ENCODE data around the gene TMEM167A.

The TMEM167A gene, protein sequence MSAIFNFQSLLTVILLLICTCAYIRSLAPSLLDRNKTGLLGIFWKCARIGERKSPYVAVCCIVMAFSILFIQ

DNA sequence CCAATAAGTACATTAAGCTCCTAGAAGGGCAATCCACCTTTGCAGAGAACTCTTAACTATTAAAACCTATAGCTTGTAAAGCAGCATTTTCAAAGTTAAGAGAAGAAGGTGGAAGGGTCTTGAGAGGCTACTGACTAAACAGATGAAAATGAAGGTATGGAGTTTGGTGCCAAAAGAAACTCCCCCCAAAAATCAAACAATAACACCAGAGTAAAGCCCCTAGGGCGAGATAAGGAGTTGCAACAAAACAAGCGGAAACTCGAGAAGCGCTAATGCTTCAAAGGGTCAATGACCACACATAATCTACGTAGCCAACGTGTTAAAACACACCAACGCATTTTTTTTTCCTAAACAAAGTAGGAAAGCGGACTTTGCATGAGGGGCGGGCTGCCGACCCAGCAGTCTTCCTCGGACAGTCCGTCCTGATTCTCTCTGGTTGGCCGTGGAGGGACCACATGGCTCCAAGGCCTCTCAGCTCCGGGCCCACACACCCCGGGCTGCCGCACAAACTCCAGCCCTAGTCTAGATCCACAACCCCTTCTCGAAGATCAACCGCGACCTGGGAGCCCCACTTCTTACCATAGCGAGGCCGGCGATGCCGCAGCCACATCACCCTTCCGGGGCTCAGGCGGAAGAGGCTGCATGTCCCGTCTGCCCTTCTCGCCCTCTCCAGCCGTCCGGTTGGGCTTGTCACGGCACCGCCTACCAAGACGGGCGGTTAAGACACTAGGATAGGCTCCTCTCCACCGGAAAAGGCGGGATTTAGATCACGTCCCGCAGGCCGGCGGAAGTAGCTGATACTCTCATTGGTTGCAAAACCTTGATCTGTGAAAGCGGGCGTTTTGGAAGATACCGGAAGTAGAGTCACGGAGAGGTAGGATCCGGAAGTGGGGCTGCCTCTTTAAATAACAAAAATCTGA, at the start of gene TMEM167A, which contains the start of gene XRCC4:
TMEM167A (minus strand) TSS at position 653 of the 920 bp plus-strand sequence; CDS start at position 582, 71 bp downstream.
XRCC4 (plus strand) TSS at position 806 of the 920 bp plus-strand sequence. CDS start 27,373 bp downstream, outside the sequence.
- DNase-seq, result peak; percentile 94

DNA sequence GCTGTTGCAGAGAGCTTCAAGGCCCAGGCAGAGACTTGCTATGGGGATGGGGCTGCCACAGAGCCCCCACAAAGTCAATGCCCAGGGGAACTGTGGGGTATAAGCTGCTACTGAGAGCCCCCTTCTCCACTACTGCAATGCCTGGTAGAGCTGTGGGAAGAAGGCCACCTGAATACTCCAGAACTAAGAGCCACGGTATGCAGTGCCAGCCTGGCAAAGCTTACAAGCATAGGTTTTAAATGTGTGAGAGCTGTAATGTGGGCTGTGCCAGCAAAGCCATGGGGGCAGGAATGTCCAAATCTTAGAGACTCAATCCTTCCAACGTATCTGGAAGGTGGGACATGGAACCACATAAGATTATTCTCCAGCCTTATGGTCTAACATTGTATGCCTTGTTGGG, 49.3 kb upstream of the TMEM167A start:
- DNase-seq, result no peak

DNA sequence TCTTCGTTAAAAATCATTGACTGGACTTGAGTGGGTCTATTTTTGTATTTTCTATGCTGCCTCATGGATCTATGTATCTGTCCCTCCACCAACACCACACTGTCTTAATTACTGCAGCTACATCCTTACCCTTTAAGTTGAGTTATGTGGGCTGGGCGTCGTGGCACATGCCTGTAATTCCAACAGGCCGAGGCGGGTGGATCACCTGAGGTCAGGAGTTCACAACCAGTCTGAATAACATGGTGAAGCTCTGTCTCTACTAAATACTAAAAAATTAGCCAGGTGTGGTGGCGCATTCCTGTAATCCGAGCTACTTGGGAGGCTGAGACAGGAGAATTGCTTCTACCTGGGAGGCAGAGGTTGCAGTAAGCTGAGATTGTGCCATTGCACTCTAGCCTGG, 48.4 kb upstream of the TMEM167A start:
- no peak for DNase-seq

DNA sequence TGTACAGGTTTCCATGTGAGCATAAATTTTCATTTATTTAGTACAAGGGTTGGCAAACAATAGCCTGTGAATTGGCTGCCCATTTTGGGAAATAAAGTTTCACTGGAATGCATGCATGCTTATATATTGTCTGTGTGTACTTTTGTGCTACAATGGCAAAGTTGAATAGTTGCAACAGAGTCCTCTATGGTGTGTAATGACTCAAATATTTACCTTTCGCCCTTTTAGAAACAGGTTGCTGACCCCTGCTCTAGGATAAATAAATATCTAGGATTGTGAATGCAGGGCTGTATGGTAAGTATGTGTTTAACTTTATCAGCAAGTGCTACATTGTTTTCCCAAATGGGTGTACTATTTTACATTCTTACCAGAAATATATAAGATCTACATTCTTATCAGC, 47.4 kb upstream of the TMEM167A start:
- DNase-seq, result no peak

DNA sequence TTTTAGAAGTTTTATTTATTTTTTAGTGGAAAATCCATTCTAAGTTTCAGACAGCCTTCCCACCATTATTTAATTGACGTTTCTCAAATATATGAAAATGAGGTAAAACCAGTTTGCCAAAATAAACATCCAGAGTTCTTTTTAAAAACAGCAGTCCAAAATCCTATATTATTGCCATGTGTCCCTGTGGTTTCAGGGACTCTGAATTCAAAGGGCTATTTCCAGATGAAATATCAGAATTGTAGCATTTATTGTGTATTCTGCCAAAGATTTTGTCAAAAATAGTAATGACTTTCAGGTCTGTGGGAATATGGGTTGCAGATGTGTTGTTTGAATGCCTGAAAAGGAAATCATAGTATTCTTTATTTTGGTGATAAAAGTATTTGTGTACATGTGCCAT, 41.8 kb upstream of the TMEM167A start:
- no peak for DNase-seq

DNA sequence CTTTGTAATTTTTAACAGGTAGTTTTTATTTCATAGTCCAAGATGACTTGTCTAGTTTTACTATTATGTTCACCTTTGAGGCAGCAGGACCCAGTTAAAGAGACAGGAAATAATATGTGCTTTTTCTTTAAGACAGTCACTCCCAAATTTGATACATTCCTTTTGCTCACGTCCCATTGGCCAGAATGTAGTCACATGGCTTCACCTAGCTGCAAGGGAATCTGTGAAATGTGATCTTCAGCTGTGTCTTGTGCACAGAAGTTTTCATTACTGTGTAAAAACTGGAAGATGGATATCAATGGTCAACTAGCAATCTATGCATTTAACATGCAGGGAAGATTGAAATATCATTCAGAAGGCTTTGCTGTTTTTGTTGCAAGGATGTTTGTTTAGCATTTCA, 41.3 kb upstream of the TMEM167A start:
- no peak for DNase-seq

DNA sequence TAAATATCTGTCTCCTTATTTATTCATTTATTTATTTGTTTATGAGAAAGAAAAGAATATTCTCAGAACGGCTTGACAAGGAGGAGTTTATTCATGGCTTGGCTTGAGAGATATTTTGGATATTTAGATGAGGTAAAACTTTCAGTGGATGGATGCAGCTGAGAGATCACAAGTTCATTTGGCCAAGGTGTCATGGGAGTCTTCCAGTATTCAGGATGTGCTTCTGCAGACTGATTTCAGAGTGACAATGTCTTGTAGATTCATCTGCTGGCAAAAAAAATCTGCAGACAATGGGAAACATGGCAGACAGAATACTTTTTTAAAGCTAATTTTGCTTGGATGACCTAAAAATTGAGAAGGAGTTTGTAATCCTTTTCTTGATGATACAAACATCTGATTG, 38.6 kb upstream of the TMEM167A start:
- no peak for DNase-seq

DNA sequence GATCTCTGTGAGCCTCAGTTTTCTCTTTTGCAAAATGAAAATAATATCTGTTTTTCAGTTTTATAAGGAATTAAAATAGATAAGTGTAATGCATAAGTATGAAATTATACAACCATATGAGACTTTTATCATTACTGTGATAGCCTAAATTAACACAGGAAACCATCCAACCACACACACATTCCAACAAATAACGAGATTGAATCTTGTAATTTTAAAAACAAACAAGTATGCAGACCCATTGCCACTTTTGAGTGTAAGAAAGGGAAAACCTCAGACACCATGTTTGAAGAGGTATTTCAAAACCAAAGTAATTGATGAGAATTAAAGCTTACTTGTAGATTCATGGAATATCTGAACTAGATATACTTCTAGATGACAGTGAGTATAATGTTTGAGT, 32.2 kb upstream of the TMEM167A start:
- no peak for DNase-seq

DNA sequence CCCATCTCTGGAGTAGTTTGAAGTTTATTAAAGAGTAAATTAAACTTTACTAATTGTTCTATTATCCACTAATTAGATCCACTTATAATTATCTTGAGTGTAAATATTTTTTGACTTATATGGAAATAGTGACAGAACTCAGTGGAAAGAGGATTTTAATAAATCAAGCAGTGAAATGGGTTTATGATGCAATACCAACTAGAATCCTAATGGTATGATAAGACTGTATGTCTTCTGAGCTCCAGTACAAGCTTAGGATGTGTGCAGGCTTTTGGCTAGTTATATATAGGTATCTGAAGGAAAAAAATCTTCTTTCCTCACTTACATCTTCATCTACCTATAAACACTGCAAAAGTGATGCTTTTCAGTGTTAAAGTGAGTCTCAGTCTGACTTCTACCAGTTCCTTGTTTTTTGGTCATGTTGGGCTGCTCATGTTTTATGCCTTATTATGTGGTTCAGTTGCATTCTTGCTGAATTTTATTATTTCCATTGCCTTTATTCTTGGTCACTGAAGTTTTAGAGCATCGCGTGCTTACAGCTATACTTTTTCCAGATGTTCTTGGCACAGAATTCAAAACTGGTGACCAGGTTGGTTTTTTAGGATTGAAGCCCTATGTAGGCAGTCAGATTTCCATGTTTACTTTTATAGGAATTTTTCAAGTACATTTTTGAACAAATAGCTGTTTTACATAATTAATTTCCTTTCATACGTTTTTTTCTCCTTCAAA, 30.7 kb upstream of the TMEM167A start:
- no peak for DNase-seq

DNA sequence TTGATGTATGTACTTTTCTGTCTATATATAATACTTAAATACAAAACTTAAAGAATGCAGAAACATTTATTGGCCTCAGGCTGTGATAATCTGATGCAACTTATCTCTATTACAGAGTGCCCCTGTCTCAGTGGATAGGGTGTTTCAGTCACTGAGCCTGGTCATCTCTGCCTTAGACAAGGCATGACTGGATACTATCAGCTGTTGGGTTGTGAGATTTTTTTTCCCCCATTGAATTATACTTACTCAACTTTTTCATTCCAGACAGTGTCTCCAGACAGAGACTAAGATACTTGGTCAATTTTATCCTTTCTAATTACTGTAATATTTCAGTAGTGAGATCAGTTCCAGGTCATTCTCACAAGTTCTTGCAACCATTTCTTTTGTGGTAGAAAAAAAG, 26.8 kb upstream of the TMEM167A start:
- no peak for DNase-seq

DNA sequence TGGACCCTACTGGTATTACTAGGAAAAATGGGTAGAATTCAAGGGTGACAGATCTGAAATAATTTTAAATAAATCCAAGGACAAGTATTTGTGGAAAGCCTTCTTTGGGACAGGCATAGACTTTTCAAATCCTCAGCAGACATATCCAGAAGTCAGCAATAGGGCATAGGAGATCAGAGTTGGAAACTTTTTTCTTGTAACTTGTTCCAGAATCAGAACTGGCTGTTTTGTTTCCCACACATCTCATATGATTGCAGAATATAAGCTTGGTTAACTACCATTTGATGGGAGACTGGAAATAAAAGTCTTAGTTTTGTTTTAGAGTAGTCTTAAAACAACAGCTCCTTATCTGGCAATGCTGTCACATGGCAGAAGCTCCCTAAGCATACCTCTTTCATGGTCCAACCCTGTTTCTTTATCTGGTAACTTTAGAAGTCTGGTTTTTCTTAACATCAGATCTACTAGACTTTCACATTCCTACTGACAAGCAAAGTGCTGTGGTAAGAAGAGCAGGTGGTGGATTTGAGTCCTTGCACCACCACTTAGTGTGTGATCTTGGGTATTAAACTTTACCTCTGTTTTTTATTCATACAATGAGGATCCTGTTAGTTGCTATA, 25.3 kb upstream of the TMEM167A start:
- DNase-seq, result no peak

DNA sequence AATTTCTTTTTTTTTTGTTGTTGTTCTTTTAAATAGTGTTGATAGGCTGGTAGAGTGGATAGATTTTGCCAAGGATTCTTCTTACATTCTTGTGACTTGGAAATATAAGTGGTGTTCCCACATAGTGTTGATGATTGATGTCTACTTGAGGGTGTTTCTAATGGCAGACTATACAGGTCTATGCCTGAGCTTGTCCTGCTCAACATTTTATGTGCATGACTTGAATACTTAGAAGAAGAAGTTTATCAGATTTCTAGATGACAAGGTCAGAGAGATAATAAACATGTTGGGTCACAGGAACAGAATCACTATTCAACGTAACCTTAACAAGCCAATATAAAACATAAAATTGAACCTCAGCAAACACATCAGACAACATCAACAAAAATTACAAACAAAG, 24.3 kb upstream of the TMEM167A start:
- no peak for DNase-seq

DNA sequence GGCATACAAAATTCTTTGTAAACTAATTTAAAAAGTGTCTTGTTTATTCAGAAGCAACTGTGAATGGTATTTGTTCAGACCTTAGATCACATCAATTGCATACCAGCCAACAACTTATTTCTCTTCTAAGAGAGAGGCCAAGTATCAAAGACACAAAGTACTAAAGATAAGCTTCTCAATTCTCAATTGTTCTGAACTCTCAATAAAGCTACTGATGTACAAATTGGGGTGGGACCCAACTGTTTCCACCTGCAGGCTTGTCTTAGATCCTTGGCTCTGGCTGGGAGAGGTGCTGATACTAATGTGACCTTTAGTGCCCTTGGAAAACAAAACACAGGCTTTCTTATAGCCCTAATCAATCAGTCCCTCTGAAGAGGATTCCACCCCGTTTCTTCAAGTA, 22.3 kb upstream of the TMEM167A start:
- DNase-seq, result no peak

DNA sequence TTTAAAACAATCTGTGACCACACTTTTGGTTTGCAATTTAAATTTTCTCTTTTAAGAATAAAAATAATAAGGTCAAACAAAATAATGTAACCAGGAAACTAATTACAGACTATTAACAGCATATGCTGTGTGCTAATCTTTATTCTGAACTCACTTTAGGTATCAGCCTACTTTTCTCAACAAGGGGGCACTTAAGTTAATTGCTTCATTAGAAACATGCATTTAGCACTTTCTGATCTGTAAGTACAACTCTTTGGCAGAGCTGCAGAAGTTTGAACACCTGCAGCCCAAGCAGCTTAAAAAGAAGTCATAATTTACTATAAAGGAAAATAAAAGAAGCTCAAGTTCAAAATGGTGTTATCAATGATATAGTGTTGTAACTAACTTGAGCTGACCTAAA, 21.8 kb upstream of the TMEM167A start:
- DNase-seq, result no peak

DNA sequence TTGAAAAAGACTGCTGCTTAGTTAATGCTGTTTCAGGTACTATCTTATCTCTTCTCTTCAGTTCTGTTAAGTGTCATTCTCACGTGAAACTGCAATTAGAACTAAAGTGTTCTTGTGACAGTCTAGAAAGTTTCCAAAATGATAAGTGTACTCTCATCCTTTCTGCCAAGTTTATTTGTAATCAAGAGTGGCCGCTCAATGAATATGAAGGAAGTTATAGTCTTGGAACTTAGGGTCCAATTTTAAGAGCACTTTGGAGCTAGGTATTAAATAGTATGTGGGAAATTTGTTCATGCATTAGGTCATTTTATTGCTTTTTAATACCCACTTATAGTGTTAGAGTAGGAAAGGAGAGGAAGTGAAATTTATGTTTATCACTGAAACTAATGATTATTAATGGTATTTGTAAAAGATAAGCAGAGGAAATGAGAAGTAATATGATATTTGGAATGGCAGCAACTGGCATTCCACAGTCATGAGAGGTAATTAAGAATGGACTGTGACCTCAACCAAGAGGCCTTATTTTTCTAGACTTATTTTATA, 20.6 kb upstream of the TMEM167A start:
- DNase-seq, result no peak

DNA sequence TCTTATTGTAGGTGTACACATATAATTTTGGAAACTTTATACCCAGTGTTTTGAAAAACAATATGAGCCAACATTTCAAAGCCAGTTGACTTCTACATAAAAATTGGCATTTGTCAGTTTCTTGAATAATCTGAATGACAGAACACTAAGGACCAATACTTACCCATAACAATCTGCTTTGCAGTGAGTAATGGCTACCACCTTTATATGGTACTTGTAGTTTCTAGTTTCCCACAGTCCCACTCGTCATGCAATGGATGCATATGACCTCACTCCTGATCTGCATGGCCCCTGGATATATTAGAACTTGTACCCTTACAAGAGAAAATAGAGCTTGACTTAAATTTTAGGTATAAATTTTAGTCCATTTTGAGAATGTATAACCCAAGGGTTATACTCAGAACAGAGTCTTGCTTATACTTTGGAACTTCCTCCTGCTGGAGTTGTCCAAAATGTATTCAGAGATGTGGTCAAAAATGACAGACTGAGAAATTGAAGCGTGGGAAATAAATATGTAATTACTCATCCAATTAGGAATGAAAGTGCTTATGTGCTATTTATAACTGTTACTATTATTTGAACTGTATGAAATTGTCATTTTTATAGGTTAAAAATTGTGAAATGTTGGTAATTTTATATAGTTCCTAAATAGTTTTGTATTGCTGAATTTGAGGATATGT, 19.6 kb upstream of the TMEM167A start:
- DNase-seq, result no peak

DNA sequence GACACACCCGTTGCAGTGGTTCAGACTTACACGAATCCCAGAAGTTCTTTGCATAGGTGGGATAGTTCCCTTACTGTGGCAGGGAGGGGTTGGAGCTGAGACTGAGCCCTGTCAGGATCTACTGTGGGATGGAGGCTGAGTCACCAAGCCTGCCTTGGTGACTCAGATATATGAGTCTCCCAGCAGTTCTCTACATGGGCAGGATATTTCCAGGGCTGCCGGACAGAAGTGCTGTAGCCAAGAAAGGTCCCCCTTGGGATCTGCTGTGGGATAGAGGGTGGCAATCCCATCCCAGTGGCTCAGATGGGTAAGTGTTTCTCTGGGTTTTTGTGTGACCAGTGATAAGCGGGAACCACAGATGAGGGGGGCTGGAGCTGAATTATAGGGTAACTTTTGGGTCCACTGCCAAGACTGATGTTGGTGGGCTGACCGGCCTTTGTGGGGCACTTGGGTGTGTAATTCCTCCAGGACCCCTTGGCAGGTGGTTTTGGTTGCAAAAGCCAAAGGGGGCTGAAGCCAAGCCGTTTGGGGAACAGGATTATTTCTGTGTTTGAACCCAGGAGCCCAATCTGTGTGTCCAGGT, 18.9 kb upstream of the TMEM167A start:
- no peak for DNase-seq

DNA sequence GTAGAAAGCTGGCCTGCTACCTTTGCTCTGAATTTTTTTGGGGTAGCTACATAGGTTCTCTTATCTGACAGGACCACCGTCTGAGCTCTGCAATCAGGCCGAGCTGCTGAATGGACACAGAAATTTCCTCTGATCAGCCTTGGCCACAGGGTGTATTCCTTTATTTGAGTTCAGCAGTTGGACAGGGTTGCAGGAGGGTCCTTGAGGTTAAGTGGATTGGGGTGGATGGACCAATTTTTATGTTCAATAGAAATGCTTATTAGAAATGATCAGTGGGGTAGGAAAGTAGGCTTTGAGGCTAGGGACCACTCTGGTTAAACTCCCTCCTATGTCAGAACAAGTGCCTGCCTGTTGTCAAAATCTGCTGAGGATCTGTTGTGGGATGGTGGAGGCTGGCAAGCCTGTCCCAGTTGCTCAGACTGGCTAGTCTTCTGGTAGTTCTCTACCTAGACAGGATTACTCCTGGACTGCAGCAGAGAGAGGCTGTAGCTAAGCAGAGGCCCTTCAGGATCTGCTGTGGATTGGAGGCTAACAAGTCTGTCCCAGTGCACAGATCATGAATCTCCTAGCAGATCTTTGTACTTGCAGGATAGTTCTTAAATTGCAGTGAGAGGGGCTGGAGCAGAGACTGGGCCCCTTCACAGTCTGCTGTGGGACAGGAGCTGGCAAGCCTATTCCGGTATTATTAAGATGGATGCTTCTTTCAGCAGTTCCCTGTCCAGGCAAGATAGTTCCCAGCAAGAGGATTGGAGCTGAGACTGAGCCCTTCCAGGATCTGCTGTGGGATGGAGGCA, 18.2 kb upstream of the TMEM167A start:
- no peak for DNase-seq

DNA sequence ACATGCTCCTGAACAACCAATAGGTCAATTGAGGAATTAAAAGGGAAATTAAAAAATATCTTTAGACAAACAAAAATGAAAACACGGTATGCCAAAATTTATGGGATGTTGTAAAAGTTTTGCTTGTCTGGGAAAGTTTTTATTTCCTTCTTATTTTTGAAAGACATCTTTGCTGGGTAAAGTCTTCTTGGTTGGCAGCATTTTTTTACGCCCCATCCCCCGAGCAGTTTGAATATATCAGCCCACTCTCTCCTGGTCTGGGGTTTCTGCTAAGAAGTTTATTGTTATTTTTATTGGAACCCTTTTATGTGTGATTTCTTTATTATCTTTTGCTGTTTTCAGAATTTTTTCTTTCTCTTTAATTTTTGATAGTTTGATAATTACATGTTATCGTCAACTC, 16.5 kb upstream of the TMEM167A start:
- no peak for DNase-seq

DNA sequence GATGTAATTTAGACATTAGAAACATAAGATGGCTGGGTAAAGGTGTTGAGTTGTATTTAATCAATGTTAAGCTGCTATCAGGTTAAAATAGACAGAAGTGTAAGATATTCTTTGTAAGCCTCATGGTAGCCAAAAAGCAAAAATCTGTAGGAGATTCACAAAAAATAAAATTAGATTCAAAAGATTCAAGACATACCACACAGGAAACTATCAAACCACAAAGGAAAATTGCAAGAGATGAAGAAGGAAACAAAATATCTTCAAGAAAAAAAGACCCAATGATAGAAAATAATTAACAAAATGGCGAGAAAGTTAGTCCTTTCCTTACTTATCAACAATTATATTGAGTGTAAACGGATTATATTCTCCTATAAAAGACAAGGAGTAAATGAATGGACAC, 15.4 kb upstream of the TMEM167A start:
- no peak for DNase-seq

DNA sequence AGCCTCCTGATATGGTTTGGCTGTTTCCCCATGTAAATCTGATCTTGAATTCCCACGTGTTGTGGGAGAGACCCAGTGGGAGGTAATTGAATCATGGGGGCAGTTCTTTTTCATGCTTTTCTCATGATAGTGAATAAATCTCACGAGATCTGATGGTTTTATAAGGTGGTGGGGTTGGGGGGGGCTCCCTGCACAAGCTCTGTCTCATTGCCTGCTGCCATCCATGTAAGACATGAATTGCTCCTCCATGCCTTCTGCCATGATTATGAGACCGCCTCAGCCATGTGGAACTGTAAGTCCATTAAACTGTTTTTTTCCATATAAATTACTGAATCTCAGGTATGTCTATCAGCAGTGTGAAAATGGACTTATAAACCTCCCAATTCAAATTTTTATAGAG, 13.0 kb upstream of the TMEM167A start:
- DNase-seq, result no peak
